Fibroblast of lung (primary cell): ENCODE measurements around the gene CDV3.

ENCODE experiments used
- EZH2 ChIP-seq: IDR thresholded peaks from 2 replicates; pipeline ENCODE4 v1.5.1; 2012; ENCODE audit warnings: low read length, control low read depth, mild to moderate bottlenecking; ENCODE audit errors: missing control alignments
- TF ChIP-seq, protein P1 (sequence below), 2 donors: IDR thresholded peaks in 1 of 2; conservative IDR thresholded peaks in 1 of 2; 1 replicate in 1 of 2; 2 replicates in 1 of 2; pipeline ENCODE4 v1.5.1; 2011 to 2012; ENCODE audit warnings: low read length in 2 of 2, control low read depth in 1 of 2, inconsistent platforms in 1 of 2, low read depth in 1 of 2, mild to moderate bottlenecking in 1 of 2

DNA sequence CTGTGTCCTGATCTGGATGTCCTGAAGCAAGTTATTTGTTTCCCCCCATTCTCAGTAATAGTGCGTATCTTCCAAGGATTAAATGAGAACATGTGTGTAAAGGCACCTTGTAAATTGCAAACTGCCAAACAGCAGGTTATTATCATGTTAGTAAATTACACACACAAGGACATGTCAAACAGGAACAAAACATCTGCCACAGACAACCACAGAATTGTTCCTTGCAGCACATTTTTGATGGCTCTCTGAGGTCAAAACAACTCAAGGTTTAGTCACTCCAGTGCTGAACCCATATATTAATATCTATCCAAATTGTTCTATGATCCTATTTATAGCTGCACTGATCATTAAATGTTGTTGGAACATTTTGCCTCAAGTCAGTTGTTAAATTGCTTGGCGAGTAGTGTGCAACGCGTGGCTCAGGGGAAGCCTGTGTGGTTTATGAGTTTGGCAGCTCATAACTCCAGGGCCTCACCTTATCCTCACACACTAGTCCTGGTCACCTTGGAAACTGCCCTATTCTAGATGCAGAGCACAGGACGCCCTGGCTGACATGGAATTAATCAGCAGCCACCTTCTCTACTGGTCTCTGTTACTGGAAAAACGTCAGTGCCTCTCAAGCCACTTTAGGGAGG is 46.3 kb upstream of the CDV3 start:
- TF ChIP-seq, protein P1, sequence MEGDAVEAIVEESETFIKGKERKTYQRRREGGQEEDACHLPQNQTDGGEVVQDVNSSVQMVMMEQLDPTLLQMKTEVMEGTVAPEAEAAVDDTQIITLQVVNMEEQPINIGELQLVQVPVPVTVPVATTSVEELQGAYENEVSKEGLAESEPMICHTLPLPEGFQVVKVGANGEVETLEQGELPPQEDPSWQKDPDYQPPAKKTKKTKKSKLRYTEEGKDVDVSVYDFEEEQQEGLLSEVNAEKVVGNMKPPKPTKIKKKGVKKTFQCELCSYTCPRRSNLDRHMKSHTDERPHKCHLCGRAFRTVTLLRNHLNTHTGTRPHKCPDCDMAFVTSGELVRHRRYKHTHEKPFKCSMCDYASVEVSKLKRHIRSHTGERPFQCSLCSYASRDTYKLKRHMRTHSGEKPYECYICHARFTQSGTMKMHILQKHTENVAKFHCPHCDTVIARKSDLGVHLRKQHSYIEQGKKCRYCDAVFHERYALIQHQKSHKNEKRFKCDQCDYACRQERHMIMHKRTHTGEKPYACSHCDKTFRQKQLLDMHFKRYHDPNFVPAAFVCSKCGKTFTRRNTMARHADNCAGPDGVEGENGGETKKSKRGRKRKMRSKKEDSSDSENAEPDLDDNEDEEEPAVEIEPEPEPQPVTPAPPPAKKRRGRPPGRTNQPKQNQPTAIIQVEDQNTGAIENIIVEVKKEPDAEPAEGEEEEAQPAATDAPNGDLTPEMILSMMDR (conservative IDR thresholded peaks at IDR 0.05 in 1 of 2, IDR thresholded peaks at IDR 0.05 in 1 of 2; ENCODE audit: low read depth in 1 of 2, low read length in 2 of 2): no peak
- TF ChIP-seq EZH2: no peak
